ENCODE measurements around the gene CLRN1. TPM values are rescaled to one million over a fixed set of nuclear protein-coding genes. Genes with fewer than 3 reads are reported as not detected.
"Not testable (repeated sequence)": the region's sequence is repeated elsewhere in the genome, so short reads cannot be mapped to it uniquely, and the experiment has no call there.

The CLRN1 gene
- total RNA-seq, 2 experiments from 2014 or later = not detected

- H3K4me1 Mint-ChIP-seq (ENCODE audit: low read depth) = no peaks in the 10 kb centered on the region
- peaks cover 4% of the 10 kb centered on the region for H3K27me3 Mint-ChIP-seq (ENCODE audit: low read depth)
- CTCF ChIA-PET = no interaction called here
- POLR2A ChIA-PET = no interaction called here
- H3K4me3 Mint-ChIP-seq = no peak overlapping the region
- DNase-seq (no peak), ATAC-seq (no peak)
- no peak overlapping the region for H3K27ac Mint-ChIP-seq
- H3K9me3 Mint-ChIP-seq (ENCODE audit: insufficient read depth) = no peaks in the 10 kb centered on the region
- no peaks in the 10 kb centered on the region for H3K36me3 Mint-ChIP-seq (ENCODE audit: low read depth)
Observed at GRCh38 chr3:151002003-151002981, 29.8 kb upstream of the CLRN1 start.

GRCh38 chr3:150998996-150999395 lies 26.5 kb upstream of the CLRN1 start:
- no peaks in the 10 kb centered on the region for H3K4me1 Mint-ChIP-seq (ENCODE audit: low read depth)
- ChIA-PET CTCF (no interaction called here), POLR2A (no interaction called here)
- ATAC-seq = no peak
- no peak for DNase-seq
- no peak overlapping the region for H3K27ac Mint-ChIP-seq
- no peak overlapping the region for H3K4me3 Mint-ChIP-seq
- no peaks in the 10 kb centered on the region for H3K36me3 Mint-ChIP-seq (ENCODE audit: low read depth)
- peaks cover 8% of the 10 kb centered on the region for H3K27me3 Mint-ChIP-seq (ENCODE audit: low read depth)
- no peaks in the 10 kb centered on the region for H3K9me3 Mint-ChIP-seq (ENCODE audit: insufficient read depth)

- no peak for ATAC-seq
- H3K4me1 Mint-ChIP-seq (ENCODE audit: low read depth) = no peaks in the 10 kb centered on the region
- CTCF ChIA-PET = no interaction called here
Observed at GRCh38 chr3:150996731-150997130, 24.2 kb upstream of the CLRN1 start.

GRCh38 chr3:150995510-150995909 lies 23.0 kb upstream of the CLRN1 start:
- Mint-ChIP-seq H3K9me3 (ENCODE audit: insufficient read depth) (no peaks in the 10 kb centered on the region), H3K4me1 (ENCODE audit: low read depth) (no peaks in the 10 kb centered on the region), H3K4me3 (no peak overlapping the region), H3K27me3 (ENCODE audit: low read depth) (peaks cover 17% of the 10 kb centered on the region), H3K36me3 (ENCODE audit: low read depth) (no peaks in the 10 kb centered on the region), H3K27ac (no peak overlapping the region)
- ChIA-PET POLR2A (no interaction called here), CTCF (interaction anchor here (1.3 kb wide), 1 partner anchor 208 kb away, joined by 3 read pairs; no protein-coding TSS in a partner anchor)
- DNase-seq (no peak), ATAC-seq (no peak)

More at GRCh38 chr3:150996731-150997130, 24.2 kb upstream of the CLRN1 start:
- peaks cover 17% of the 10 kb centered on the region for H3K27me3 Mint-ChIP-seq (ENCODE audit: low read depth)
- no peak overlapping the region for H3K4me3 Mint-ChIP-seq
- no peak for DNase-seq
- H3K27ac Mint-ChIP-seq = no peak overlapping the region
- H3K36me3 Mint-ChIP-seq (ENCODE audit: low read depth) = no peaks in the 10 kb centered on the region
- POLR2A ChIA-PET = no interaction called here
- H3K9me3 Mint-ChIP-seq (ENCODE audit: insufficient read depth) = no peaks in the 10 kb centered on the region

GRCh38 chr3:150989208-150989607 lies 16.7 kb upstream of the CLRN1 start:
- Mint-ChIP-seq H3K9me3 (ENCODE audit: insufficient read depth) (no peaks in the 10 kb centered on the region), H3K27me3 (ENCODE audit: low read depth) (peaks cover 21% of the 10 kb centered on the region), H3K4me3 (no peak overlapping the region), H3K36me3 (ENCODE audit: low read depth) (no peaks in the 10 kb centered on the region), H3K27ac (no peak overlapping the region), H3K4me1 (ENCODE audit: low read depth) (no peaks in the 10 kb centered on the region)
- ChIA-PET CTCF (no interaction called here), POLR2A (no interaction called here)
- no peak for ATAC-seq
- DNase-seq = no peak

- POLR2A ChIA-PET; ATAC-seq; H3K9me3 Mint-ChIP-seq (ENCODE audit: insufficient read depth); H3K36me3 Mint-ChIP-seq (ENCODE audit: low read depth); DNase-seq; CTCF ChIA-PET; H3K27ac Mint-ChIP-seq; H3K4me3 Mint-ChIP-seq; H3K4me1 Mint-ChIP-seq (ENCODE audit: low read depth): not testable (repeated sequence)
- peaks cover 19% of the 10 kb centered on the region for H3K27me3 Mint-ChIP-seq (ENCODE audit: low read depth)
Observed at GRCh38 chr3:150988395-150988794, 15.9 kb upstream of the CLRN1 start.

- no peak overlapping the region for H3K4me3 Mint-ChIP-seq
- CTCF ChIA-PET = no interaction called here
- ATAC-seq (no peak), DNase-seq (no peak)
- no peaks in the 10 kb centered on the region for H3K36me3 Mint-ChIP-seq (ENCODE audit: low read depth)
- POLR2A ChIA-PET = no interaction called here
- H3K9me3 Mint-ChIP-seq (ENCODE audit: insufficient read depth) = no peaks in the 10 kb centered on the region
- H3K27ac Mint-ChIP-seq = no peak overlapping the region
- no peaks in the 10 kb centered on the region for H3K4me1 Mint-ChIP-seq (ENCODE audit: low read depth)
- peaks cover 12% of the 10 kb centered on the region for H3K27me3 Mint-ChIP-seq (ENCODE audit: low read depth)
Observed at GRCh38 chr3:150985711-150986110, 13.2 kb upstream of the CLRN1 start.

GRCh38 chr3:150984066-150984465 lies 11.5 kb upstream of the CLRN1 start:
- Mint-ChIP-seq H3K4me1 (ENCODE audit: low read depth) (no peaks in the 10 kb centered on the region), H3K27me3 (ENCODE audit: low read depth) (peaks cover 11% of the 10 kb centered on the region), H3K36me3 (ENCODE audit: low read depth) (no peaks in the 10 kb centered on the region), H3K4me3 (no peak overlapping the region), H3K27ac (no peak overlapping the region), H3K9me3 (ENCODE audit: insufficient read depth) (no peaks in the 10 kb centered on the region)
- no peak for ATAC-seq
- POLR2A ChIA-PET = no interaction called here
- no peak for DNase-seq
- CTCF ChIA-PET = no interaction called here

- no peaks in the 10 kb centered on the region for H3K9me3 Mint-ChIP-seq (ENCODE audit: insufficient read depth)
- no peak overlapping the region for H3K4me3 Mint-ChIP-seq
- H3K27ac Mint-ChIP-seq = no peak overlapping the region
- H3K27me3 Mint-ChIP-seq (ENCODE audit: low read depth) = peaks cover 4% of the 10 kb centered on the region
- H3K4me1 Mint-ChIP-seq (ENCODE audit: low read depth) = no peaks in the 10 kb centered on the region
- no peaks in the 10 kb centered on the region for H3K36me3 Mint-ChIP-seq (ENCODE audit: low read depth)
- CTCF ChIA-PET = no interaction called here
- no peak for ATAC-seq
- no peak for DNase-seq
- POLR2A ChIA-PET = no interaction called here
Observed at GRCh38 chr3:150978566-150979148, 6.1 kb upstream of the CLRN1 start.

GRCh38 chr3:150975992-150976368 lies 3.5 kb upstream of the CLRN1 start:
- H3K4me3 Mint-ChIP-seq = no peak overlapping the region
- ATAC-seq = no peak
- H3K4me1 Mint-ChIP-seq (ENCODE audit: low read depth) = no peaks in the 10 kb centered on the region
- ChIA-PET POLR2A (no interaction called here), CTCF (no interaction called here)
- H3K36me3 Mint-ChIP-seq (ENCODE audit: low read depth) = no peaks in the 10 kb centered on the region
- no peaks in the 10 kb centered on the region for H3K9me3 Mint-ChIP-seq (ENCODE audit: insufficient read depth)
- H3K27me3 Mint-ChIP-seq (ENCODE audit: low read depth) = peaks cover 6% of the 10 kb centered on the region
- no peak overlapping the region for H3K27ac Mint-ChIP-seq
- no peak for DNase-seq

- no peak for DNase-seq
- H3K4me3 Mint-ChIP-seq = no peak overlapping the region
- no peak for ATAC-seq
- H3K9me3 Mint-ChIP-seq (ENCODE audit: insufficient read depth) = no peaks in the 10 kb centered on the region
- no peaks in the 10 kb centered on the region for H3K36me3 Mint-ChIP-seq (ENCODE audit: low read depth)
- H3K27me3 Mint-ChIP-seq (ENCODE audit: low read depth) = peaks cover 7% of the 10 kb centered on the region
- no peak overlapping the region for H3K27ac Mint-ChIP-seq
- POLR2A ChIA-PET = no interaction called here
- H3K4me1 Mint-ChIP-seq (ENCODE audit: low read depth) = no peaks in the 10 kb centered on the region
- CTCF ChIA-PET = no interaction called here
Observed at GRCh38 chr3:150975086-150975991, 2.8 kb upstream of the CLRN1 start.

Data from activated CD8-positive, alpha-beta T cell treated with anti-CD3 and anti-CD28 coated beads, Interleukin-2, amount 10 ng/mL, durations not matched to agents 7 days and 5 days (primary cell).